LoVo (cell line): ENCODE data around the gene NT5DC2.

Experiments
- DNase-seq: peaks from one replicate; pipeline ENCODE4 v3.0.0-alpha.2; 2016; ENCODE audit warnings: low spot score

NT5DC2 gene

GRCh38 chr3:52533623-52534280, at the start of gene NT5DC2:
TSS of gene NT5DC2 (minus strand) at chr3:52533857. CDS start at chr3:52533737, 120 bp downstream.
- peak; percentile 76 for DNase-seq

GRCh38 chr3:52574056-52574965, 40.7 kb upstream of the NT5DC2 start:
- no peak for DNase-seq

GRCh38 chr3:52572221-52572620, 38.6 kb upstream of the NT5DC2 start:
- DNase-seq, result no peak

DNA sequence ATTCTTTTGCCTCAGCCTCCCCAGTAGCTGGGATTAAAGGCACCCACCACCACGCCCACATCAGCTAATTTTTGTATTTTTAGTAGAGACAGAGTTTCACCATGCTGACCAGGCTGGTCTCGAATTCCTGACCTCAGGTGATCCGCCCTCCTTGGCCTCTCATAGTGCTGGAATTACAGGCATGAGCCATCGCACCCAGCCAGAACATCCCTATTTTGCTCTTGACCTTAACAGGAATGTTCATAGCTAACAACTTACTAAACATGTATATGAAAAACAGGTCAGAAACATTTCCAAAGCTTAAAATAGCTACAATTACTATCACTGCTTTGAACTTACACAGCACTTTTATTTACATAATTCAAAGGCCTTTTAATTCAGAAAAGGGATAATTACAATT, 36.4 kb upstream of the NT5DC2 start:
- no peak for DNase-seq

- DNase-seq, result no peak
These were observed 34.4 kb upstream of the NT5DC2 start for GRCh38 chr3:52568069-52568468.

GRCh38 chr3:52563984-52564383, 30.3 kb upstream of the NT5DC2 start:
- DNase-seq, result no peak

DNA sequence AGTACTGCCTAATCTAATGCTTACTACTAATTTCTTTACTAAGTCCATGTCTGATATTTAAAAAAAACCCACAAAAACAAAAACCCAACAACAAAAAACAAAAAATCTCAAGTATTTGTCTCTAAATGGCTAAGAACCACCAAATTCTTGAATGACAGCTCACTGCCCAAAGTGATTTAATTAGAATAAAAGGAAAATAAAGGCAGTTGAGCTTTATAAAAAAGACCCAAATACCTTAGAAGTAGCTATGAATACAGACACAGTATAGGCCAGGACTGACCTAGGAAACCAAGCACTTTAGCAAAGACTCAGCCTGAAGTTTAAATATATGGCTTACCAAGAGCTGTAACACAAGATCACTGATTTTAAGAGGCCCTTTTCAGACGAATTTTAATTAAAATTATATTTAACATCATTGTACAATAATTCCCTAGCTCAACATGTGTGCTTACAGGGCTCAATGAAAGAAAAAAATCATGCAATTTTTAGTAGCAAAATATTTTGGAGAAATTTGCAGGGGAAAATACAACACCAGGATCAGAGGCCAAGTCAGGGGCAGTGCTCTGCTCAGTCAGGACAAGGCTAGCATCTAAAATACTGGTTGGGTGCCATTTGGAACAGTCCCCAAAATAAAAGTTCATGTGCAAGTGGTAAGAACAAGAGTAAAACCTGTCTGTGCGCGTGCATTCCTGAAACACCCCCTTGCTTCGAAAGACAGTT, 27.5 kb upstream of the NT5DC2 start:
- DNase-seq, result no peak

DNA sequence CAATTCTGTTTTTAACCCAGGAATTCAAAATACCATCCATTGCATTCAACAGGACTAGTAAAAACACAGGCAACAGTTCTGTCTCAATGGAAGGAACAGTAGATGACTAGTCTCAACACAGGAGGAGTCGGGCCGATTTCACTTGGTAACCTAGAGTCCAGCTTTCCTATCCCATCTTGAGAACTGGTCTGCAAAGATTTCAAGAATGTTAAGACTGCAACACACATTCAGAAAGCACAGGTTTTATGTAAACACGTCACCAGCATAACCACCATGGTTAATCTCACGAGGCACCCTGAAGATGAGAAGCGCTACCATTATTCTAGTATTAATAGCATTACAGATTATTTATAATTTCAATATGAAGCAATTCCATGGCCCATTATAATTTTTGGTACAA, 24.8 kb upstream of the NT5DC2 start:
- no peak for DNase-seq

DNA sequence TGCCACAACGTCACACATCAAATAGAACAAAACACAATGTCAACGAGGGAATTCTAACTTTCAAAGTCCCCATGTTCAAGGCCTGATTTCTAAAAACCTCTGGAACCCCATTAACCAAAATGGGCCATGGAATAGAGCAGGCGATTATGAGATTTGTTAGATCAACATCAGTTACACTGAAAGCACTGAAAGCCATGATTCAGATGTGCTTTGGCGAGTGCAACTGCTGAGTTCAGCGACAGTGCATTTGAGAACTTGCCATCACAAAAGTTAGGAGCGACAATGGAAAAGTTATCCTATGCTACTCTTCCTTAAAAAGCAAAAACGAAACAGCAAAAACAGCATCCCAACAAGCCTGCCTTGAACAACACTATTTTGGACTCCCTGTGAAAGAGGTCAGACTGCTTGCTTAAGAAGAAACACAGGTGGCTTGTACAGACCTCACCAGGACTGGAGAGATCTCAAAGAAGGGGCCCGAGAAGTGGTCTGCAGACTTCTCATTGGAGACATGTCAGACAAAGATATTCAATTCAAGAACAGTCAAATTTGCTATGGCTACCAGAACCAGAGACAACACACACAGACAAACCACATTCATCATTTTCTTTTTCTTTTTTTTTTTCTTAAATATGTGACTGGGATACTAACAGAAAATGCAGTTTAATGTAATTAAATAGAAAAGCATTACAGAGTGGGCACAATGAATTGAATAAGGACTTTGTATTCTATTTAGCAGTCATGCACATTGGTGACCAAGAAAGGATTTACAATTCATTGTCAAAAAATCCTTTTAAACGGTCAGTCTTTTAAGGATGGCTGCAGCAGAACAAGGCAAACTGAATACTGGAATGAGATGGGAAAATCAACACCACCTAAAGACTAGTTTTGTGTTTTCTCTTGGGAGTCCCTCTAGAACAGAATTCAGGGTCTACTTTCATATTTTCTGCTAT, 23.6 kb upstream of the NT5DC2 start:
- no peak for DNase-seq

- no peak for DNase-seq
These were observed 21.4 kb upstream of the NT5DC2 start for GRCh38 chr3:52555056-52555455.

- no peak for DNase-seq
These were observed 20.5 kb upstream of the NT5DC2 start for GRCh38 chr3:52554026-52554755.

- DNase-seq, result no peak
These were observed 18.4 kb upstream of the NT5DC2 start for GRCh38 chr3:52552089-52552488.

- no peak for DNase-seq
These were observed 17.5 kb upstream of the NT5DC2 start for GRCh38 chr3:52551118-52551517.

DNA sequence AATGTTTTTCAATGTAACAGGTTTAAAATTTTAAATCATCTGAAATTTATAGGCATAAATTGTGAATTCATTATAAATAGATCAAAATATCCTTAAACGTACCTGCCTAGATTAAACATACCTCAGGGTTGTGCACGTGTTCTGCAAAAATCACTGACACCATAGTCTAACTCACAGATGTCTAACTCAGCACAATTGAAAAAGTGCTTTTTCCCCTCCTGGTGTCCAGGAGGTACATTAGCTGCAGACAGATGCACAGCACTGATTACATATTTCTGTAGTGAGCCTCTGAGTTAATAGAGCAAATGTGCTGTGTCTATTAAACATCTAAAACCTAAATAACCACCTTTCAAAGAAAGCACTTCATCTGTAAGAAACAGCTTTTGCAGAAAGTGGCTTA, 13.5 kb upstream of the NT5DC2 start:
- no peak for DNase-seq

GRCh38 chr3:52546111-52546901, 12.6 kb upstream of the NT5DC2 start:
- no peak for DNase-seq

GRCh38 chr3:52544937-52545336, 11.3 kb upstream of the NT5DC2 start:
- DNase-seq, result no peak

DNA sequence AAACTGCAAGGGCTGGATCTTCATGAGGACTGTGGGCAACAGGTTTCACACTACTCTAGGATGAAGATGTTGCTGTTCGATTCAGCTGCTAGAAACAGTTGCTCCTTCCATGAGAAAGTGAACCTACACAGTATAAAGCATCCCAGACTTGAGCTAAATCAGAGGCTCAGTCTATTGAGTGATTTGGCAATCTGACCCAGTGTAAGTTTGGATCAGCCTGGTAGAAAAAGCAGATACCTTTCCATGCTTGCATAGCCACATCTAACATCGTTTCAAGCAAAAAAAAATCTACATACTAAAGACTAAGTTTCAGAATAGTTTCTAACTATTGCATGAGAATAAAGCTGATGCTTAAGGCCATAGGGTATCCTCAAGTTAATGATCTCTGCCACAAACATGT, 7.4 kb upstream of the NT5DC2 start:
- DNase-seq, result no peak

DNA sequence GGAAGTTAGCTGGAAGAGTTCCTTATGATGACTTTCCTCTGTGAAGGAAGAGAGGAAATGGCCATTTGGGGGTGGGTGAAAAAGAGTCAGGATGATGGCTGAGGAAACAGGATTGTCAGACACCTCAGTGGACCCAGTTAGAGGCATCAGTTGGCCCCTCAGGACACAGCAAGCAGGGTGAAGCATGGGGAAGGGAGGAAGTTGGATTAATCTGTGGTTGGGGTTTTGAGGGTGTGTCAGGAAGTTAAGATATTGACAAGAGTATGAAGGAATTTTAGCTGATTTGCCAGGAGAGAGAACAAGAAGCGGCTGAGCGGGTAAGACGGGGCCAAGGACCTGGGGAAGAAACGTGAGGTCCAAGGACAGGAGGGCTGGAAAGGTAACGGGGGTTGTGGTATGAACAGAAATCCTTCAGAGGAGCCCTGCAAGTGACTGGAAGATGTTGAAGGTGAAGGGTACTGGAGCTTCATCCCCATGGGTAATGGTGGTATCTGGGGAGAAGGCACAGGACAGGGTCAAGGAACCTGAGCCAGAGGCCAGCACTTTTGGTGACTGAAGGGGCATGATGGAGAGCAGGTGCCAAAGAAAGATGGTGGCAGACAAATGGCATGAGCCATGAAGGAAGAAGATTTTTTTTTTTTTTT, 5.5 kb upstream of the NT5DC2 start:
- DNase-seq, result no peak

DNA sequence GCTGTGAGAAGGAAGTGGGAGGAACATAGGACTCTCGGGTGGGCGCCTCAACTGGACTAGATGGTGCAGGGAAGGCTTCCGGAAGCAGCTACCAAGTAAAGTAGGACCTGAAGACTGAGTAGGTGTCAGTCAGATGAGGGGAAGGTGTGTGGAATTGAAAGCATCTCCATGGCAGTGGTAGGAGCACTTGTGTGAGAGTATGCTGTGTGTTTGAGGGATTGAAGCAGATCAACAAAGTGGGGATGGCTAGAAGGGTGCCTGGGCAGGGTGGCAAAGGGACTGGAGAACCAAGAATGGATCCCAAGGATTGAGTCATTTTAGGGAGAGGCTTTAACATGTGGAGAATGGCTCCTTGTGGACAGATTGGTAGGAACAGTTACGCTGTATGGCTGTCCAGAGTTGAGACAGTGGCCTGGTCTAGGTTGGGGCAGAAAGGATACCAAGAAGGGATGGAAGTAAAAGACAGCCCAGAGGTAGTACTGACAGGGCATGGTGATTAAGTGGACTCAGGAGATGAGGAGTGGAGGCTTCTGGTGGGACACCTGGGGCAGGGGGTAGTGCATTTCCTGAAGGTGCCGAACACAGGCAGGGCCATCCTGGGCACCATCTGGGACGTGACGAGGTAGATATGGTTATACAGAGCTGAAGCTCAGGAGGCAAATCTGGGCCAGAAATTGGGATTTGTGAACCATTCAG, 4.2 kb upstream of the NT5DC2 start:
- no peak for DNase-seq
